ENCODE data around the gene CCSER1.

CCSER1 gene

GRCh38 chr4:90982813-90983212, 855.6 kb downstream of the CCSER1 start:
- no peak for DNase-seq

- no peak for DNase-seq
Measured at GRCh38 chr4:90990284-90990683, 863.1 kb downstream of the CCSER1 start.

GRCh38 chr4:90992213-90992612, 865.0 kb downstream of the CCSER1 start:
- DNase-seq: no peak

- no peak for DNase-seq
Measured at GRCh38 chr4:90994851-90995574, 867.8 kb downstream of the CCSER1 start.

- no peak for DNase-seq
Measured at GRCh38 chr4:90995996-90996395, 868.8 kb downstream of the CCSER1 start.

GRCh38 chr4:90996813-90997212, 869.6 kb downstream of the CCSER1 start:
- DNase-seq: no peak

GRCh38 chr4:91015861-91016260, 888.7 kb downstream of the CCSER1 start:
- DNase-seq: no peak

- DNase-seq: no peak
Measured at GRCh38 chr4:91019513-91019912, 892.3 kb downstream of the CCSER1 start.

- DNase-seq: no peak
Measured at GRCh38 chr4:91025241-91026148, 898.3 kb downstream of the CCSER1 start.

GRCh38 chr4:91028228-91028627, 901.0 kb downstream of the CCSER1 start:
- DNase-seq: no peak

- DNase-seq: no peak
Measured at GRCh38 chr4:91031761-91032160, 904.6 kb downstream of the CCSER1 start.

- no peak for DNase-seq
Measured at GRCh38 chr4:91032725-91033445, 905.7 kb downstream of the CCSER1 start.

GRCh38 chr4:91035276-91035675, 908.1 kb downstream of the CCSER1 start:
- no peak for DNase-seq

GRCh38 chr4:91037951-91038350, 910.8 kb downstream of the CCSER1 start:
- DNase-seq: no peak

- no peak for DNase-seq
Measured at GRCh38 chr4:91057871-91058270, 930.7 kb downstream of the CCSER1 start.

GRCh38 chr4:91058345-91058744, 931.2 kb downstream of the CCSER1 start:
- DNase-seq: no peak

GRCh38 chr4:91064157-91064853, 937.1 kb downstream of the CCSER1 start:
- no peak for DNase-seq

GRCh38 chr4:91065117-91065516, 937.9 kb downstream of the CCSER1 start:
- no peak for DNase-seq

- no peak for DNase-seq
Measured at GRCh38 chr4:91070736-91071135, 943.5 kb downstream of the CCSER1 start.

GRCh38 chr4:91076147-91076546, 949.0 kb downstream of the CCSER1 start:
- DNase-seq: no peak

- DNase-seq: no peak
Measured at GRCh38 chr4:91085961-91086360, 958.8 kb downstream of the CCSER1 start.

- no peak for DNase-seq
Measured at GRCh38 chr4:91087743-91088142, 960.5 kb downstream of the CCSER1 start.

GRCh38 chr4:91089178-91089577, 962.0 kb downstream of the CCSER1 start:
- no peak for DNase-seq
